NCI-H2081 (cell line): Measurements from ENCODE around the gene GJB5.
A peak's percentile ranks its signal among the peaks of the same experiment; 100 is the strongest.

Experiments
- DNase-seq, 2 experiments: peaks; one replicate each; lab custom pipeline; 2025; lab: John Stamatoyannopoulos, UW

The GJB5 gene

DNA sequence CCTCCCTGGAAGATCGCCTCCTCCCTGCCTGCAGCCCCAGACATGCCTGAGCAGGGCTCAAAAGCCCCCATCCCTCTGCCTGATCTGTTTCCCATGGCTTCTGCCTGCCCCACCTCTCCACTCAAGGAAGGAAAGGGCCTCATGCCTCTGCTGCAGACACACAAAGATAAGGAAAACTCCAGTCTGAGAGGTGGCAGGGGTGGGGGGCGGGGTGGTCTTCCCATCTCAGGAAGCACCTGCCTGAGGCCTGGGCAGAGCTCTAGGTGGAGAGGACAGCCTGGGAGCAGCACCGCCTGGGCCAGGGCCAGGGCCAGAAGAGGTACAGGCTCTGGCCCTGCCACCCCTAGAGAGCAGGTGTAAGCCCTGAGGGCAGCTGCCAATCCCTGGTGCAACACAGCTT, 22.1 kb downstream of the GJB5 start:
- no peak for DNase-seq

DNA sequence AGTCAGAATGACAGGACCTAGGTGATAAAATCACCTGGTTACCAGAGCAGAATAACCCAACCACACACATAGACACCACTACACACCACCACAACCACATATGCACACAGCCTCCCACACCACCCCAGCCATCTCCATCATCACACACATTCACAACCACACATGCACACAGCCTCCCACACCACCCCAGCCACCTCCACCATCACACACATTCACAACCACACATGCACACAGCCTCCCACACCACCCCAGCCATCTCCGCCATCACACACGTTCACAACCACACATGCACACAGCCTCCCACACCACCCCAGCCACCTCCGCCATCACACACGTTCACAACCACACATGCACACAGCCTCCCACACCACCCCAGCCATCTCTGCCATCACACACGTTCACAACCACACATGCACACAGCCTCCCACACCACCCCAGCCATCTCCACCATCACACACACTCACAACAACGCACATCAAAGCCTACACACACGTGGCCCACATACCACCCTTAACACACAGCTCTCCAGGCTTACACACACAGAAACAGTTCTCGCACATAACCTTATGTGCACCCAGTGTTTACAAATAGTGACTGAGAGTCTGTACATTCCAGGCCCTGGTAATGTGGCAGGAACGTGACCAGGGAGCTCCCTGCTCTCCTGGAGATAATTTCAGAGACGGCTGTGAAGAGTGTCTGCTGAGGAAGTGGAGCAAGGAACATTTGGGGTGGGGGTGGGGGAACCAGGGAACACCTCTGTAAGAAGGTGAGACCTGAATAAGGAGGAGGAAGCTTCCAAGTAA, 22.9 kb downstream of the GJB5 start:
- no peak for DNase-seq

DNA sequence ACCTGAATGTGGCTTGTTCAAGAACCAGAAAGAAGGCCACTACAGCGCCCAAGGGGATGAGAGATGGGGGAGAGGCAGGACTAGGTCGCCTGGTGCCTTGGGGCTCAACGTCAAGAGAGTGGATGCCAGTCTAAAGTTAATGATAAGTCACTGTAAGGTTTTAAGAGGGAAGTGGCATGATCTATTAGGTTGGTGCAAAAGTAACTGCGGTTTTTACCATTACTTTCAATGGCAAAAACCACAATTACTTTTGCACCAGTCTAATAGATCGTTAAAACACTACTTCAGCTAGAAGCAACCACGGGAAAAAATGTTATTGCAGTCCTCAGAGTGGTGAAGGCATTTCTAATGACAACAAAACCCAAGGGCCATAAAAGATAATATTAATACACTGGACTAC, 23.5 kb downstream of the GJB5 start:
- no peak for DNase-seq

DNA sequence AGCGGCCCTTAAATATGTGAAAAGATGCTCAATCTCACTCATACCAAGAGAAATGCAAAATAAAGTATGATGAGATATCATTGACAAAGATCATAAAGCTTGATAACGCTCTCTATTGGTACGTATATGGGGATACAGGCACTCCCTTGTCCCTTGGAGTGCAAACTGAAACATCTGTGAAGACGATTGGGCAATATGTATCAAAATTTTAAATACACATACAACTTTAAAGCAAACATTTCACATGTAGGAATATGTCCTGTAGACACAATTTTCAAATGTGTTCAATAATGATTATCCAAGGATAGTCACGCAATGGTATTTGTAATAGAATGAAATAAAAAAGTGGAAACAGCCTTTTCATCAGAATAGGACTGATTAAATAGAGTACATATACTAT, 24.2 kb downstream of the GJB5 start:
- DNase-seq, result no peak

DNA sequence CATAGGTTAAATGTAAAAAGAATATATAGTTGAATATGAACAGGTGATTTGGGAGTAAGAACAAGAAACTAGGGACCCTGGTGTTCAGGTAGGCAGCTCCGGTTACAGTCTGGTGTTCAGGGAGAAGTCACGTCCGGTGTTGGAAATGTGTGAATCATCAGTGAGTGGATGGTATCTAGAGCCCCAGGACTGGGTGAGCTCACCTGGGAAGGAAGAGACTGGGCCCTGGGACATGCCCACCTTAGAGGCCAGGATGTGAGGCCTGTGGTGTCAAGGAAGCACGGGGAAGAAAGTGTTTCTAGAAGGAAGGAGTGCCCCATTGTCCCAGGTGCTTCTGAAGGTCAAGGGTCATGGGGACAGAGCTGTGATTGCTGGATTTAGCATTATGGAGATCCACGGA, 24.7 kb downstream of the GJB5 start:
- DNase-seq, result no peak

DNA sequence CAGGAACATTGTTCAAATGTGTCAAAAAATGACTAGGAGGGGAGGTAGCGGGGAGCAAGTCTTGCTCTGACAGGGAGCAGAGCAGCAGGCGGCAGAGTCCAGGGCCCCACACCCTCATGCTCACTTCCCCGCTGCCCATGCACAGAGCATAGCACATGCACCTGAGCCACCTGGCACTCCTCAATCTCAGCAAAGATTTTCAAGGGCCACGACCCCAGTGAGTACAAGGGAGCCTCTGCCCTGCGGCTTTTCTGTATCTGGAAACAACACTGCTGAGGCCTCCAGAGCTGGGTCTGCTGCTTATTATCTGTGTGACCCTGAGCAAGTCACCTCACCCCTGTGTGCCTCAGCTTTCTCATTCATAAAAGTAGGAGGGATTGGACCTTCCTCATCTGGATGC, 25.1 kb downstream of the GJB5 start:
- DNase-seq, result no peak

DNA sequence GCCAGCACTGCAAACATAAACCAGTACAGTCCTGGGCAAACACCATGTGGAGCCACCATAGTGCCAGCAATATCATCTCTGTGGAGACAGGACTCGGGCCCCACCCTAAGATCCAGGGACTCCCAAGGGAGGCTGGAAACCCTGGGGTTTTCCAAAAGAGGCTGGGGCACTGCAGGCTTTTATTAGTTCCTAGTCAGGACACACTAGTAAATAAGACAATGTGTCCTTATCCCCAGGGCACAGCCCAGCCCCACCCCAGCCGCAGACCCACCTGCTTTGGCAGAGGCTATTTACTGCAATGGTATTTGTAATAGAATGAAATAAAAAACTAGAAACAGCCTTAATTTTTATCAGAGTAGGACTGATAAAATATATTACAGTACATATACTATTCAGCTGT, 25.7 kb downstream of the GJB5 start:
- DNase-seq, result no peak

DNA sequence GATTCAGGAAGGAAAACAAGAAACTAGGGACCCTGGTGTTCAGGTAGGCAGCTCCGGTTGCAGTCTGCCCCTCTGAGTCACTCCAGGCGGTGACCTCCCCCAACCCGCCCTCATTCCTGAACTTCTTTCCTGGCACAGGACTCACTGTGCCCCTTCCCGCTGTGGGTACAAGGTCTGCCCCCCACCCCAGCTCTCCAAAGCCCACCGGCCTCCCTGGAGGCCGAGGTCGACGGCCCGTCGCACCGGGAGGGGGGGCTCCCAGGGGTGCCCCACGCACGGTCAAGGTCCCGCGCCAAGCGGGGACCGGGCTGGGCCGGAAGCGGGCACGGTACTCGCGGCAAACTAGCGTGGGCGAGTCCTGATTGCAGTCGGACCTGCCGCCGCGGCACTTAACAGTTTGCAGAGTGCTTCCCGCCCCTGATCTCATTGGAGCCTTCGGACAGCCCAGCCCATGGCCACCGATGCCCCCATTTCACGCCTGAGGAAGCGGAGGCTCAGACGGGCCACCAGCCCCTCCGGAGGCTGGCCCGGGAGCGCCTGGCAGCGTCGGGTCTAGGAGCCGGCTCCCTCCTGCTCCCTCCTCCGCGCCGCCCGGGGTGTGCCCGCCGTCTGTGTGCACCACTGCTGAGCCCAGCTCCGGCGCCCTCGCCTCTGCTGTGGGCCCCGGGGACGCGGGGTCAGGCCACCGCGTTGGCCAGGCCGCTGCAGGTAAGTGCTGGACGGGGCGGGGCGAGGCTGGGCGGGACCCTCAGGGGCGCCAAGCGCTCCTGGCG, 26.4 kb downstream of the GJB5 start, which contains the start of gene GJB3:
TSS of gene GJB3 (plus strand) at position 144 of the 773 bp plus-strand sequence. CDS start 3,549 bp downstream, outside the sequence.
- no peak for DNase-seq

DNA sequence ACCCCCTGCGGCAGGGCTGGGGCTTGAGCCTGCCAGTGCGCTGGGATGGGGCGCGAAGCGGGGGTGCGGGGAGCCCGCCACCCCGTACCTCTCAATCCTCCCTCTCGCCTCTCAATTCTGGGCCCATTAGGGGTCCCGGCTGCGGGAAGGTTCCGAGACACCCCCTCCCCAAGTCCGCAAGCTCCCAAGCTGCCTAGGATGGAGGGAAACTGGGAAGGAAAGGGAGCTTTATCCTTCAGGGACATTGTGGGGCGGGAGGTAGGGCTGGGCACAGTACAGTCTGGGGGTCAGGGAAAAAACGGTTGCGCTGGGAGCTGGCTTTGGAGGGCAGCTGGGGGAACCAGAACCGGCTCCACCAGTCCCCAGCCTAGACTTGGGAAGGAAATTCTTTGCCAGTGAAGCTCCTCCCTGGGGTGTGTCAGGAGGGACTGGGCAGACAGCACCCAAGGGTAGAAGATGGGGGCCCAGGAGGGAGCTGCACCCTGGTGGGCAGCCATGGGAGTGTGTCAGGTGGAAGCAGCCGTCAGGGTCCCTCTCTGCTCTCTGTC, 27.1 kb downstream of the GJB5 start:
- DNase-seq, result no peak

DNA sequence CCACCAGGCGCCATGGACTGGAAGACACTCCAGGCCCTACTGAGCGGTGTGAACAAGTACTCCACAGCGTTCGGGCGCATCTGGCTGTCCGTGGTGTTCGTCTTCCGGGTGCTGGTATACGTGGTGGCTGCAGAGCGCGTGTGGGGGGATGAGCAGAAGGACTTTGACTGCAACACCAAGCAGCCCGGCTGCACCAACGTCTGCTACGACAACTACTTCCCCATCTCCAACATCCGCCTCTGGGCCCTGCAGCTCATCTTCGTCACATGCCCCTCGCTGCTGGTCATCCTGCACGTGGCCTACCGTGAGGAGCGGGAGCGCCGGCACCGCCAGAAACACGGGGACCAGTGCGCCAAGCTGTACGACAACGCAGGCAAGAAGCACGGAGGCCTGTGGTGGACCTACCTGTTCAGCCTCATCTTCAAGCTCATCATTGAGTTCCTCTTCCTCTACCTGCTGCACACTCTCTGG, 29.9 kb downstream of the GJB5 start:
- no peak for DNase-seq

DNA sequence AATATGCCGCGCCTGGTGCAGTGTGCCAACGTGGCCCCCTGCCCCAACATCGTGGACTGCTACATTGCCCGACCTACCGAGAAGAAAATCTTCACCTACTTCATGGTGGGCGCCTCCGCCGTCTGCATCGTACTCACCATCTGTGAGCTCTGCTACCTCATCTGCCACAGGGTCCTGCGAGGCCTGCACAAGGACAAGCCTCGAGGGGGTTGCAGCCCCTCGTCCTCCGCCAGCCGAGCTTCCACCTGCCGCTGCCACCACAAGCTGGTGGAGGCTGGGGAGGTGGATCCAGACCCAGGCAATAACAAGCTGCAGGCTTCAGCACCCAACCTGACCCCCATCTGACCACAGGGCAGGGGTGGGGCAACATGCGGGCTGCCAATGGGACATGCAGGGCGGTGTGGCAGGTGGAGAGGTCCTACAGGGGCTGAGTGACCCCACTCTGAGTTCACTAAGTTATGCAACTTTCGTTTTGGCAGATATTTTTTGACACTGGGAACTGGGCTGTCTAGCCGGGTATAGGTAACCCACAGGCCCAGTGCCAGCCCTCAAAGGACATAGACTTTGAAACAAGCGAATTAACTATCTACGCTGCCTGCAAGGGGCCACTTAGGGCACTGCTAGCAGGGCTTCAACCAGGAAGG, 30.5 kb downstream of the GJB5 start:
- no peak for DNase-seq

DNA sequence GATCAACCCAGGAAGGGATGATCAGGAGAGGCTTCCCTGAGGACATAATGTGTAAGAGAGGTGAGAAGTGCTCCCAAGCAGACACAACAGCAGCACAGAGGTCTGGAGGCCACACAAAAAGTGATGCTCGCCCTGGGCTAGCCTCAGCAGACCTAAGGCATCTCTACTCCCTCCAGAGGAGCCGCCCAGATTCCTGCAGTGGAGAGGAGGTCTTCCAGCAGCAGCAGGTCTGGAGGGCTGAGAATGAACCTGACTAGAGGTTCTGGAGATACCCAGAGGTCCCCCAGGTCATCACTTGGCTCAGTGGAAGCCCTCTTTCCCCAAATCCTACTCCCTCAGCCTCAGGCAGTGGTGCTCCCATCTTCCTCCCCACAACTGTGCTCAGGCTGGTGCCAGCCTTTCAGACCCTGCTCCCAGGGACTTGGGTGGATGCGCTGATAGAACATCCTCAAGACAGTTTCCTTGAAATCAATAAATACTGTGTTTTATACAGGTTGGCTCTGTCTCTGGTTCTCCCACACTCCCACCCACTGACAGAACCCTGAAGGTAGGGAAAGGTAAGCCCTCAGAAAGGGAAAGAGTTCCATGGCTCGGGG, 31.1 kb downstream of the GJB5 start:
- no peak for DNase-seq

DNA sequence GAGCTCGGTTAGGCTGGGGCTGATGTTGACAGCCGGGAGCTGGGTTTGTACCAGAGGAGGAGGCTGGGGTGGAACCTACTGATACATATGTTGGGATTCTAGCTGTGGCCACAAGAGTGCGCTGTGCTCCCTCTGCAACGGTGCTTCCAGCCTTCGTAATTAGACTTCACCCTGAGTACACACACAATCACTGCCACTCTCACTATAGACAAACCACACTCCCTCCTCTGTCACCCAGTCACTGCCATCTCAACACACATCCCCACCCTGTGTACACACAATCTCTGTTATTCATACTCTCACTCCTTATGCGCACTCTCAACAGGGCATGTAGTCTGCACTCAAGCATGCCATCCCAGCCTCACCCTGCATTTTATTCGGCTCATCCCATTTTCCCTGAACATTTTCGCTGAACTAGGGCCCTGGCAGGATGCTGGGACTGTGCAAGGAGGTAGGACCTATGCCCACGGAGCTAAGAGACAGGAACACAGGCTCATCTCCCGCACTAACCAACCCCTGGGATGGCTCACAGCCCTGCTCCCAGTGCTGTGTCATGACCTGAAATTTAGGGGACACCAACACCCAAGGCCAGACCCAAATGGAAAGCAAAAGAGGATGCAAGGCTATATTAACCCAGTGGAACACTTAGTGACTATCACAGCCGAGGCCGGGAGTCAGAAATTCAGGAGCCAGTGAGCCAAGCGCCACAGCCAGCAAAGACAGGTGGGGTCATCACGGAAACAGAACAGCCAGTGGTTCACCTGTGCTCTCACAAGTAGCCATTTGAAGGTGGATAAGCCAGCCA, 31.9 kb downstream of the GJB5 start:
- peak; percentile 80 to 85 for DNase-seq

DNA sequence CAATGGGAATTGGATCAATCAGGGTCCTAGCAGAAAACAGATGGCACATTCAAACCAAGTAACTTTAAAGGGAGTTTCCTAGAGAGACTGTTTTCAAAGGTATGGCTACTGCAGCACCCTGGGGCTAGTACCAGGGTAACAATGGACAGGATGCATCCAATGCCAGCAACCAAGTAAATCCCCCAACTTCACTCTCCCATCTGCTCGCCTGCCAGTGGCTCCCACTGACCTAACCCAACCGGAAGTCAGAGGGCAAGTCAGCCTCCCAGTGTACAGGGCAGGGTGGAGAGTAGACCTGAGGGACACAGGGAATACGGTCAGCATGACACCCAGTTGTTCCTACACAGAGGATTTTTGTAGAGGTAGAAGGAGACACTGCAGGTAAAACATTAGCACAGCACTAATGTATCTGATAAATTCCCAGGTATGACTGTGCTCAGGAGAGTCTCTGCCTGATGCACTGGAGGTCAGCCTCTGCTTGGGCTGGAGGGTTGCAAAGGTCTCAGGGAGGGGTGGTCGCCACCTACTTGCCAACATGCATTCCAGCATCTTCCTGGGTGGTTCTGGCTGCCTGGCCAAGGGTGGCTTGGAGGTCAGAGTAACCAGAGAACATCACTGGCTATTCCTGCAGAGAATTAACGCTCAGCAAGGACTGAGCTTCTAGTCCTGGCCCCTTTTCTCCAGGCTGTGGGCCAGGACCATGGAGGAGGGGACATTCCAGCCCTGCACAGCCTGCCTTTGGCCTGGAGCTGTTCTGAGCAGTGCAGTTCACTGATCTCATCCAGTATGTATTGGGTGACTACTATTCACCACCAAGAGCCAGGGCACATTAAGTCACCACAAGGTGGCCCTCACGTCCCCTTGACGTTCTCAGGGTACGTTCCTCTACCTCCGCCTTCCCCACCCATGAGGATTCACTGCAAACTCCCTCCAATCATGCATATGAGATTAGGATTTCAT, 32.9 kb downstream of the GJB5 start:
- DNase-seq, result no peak

DNA sequence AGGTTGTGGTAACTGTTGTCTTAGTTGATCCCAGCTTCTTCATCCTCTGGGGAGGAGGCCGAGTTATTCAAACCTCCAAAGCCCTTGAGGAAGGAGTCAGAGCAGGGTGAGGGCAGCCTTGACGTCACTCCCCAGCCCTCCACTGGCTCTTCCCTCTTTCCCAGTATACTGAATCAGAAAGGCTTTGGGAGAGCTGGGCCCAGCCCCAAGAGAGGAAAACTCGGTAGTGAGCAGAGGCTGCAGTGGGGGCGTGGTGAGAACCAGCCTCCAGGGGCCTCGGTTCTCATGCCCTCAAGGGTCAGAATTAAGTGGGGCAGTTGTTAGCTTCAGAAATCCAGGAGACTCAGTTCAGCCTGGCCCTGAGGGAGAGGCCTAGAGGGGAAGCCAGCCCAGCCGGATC, 36.1 kb downstream of the GJB5 start:
- DNase-seq, result no peak

DNA sequence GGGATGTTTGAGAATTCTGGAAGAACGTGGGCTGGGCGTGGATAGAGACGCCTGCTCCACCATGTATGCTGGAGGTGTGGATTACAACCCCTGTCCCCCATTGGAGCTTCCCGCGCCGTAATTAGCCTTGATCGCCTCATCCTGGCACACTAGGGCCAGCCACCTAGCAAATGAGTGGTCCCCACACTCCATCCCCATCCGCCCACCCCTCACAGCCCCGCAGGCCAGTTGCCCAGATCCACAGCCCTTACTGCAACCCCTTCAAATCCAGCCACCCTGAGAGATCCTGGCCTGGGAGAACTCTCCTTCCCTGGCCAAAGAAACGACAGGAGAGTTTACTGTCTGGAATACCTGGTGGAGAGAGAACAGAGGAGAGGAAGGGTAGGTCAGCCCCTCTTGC, 37.6 kb downstream of the GJB5 start:
- DNase-seq, result no peak

DNA sequence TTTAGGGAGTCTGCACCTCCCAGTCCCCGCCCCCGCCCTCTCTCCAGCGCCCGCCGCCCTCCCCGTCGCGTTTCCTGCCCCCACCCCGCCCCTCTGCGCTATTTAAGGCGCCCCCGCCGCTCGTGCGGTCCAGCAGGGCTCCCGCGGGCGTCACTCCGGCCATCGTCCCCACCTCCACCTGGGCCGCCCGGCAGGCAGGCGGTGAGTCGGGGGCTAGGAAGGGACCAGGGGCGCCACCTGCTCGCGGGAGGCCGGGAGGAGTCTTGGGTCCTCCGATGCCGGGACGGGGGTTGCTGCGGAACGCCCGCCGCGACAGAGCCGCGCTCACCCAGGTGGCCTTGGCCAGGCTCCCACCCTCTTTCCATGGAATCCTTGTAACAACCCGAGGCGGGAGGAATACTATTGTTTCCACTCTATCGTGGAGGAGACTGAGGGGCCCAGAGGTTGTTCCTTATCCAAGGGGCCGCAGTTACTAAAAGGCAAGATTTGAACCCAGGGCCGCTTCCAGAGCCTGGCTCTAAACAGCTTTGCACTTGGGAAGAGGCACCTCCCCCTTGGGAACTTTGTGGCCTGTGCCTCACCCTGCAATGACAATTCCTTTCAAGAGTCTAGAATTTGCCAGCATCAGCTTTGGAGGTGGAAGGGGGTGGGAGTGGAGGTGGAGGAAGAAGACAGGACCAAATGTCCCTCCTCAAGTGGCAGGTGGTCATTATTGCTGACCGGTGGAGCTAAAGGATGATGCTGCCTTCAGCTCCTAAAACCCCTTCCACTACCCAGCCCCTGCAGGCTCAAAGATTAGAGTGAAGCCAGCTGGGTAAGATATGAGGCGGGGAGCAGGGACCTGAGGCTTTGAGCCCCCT, 38.3 kb downstream of the GJB5 start, which contains the start of gene GJA4:
TSS of gene GJA4 (plus strand) at position 132 of the 860 bp plus-strand sequence. CDS start 1,215 bp downstream, outside the sequence.
- DNase-seq, result no peak

DNA sequence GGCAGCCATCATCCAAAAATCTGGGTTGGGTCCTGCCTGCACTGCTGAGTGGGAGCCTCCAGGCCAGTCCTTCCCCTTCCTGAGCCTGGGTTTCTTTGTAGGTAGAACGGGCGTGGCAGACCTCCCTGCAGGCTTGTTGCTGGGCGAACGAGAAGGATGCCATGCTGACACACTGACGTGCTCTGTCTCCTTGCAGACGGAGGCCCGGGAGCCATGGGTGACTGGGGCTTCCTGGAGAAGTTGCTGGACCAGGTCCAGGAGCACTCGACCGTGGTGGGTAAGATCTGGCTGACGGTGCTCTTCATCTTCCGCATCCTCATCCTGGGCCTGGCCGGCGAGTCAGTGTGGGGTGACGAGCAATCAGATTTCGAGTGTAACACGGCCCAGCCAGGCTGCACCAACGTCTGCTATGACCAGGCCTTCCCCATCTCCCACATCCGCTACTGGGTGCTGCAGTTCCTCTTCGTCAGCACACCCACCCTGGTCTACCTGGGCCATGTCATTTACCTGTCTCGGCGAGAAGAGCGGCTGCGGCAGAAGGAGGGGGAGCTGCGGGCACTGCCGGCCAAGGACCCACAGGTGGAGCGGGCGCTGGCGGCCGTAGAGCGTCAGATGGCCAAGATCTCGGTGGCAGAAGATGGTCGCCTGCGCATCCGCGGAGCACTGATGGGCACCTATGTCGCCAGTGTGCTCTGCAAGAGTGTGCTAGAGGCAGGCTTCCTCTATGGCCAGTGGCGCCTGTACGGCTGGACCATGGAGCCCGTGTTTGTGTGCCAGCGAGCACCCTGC, 39.3 kb downstream of the GJB5 start:
- no peak for DNase-seq
